ENCODE measurements around the gene GEMIN8. TPM values are rescaled to one million over a fixed set of nuclear protein-coding genes. Genes with fewer than 3 reads are reported as not detected.

Gene GEMIN8
- total RNA-seq, 4 donors from 2014 or later = 8.6 to 22.1 (median 12.6) TPM

GRCh38 chrX:14003876-14004425 is 25.7 kb downstream of the GEMIN8 start:
- no peak overlapping the region for H3K4me3 ChIP-seq
- no peak for DNase-seq
- intact Hi-C loops (cut with DNase I; ENCODE audit: low total_unique reads) (no loop called here), in situ Hi-C loops (cut with MboI; ENCODE audit: low pct_ligation_motif_present in 1 of 4, low pct_unique_long_range_greater_than_20kb in 1 of 4, low sequenced_read_pairs in 3 of 4) (no loop called here)
- no peaks in the 10 kb centered on the region for H3K27me3 ChIP-seq
- 91% methylated on average over 2 of the region's 2 CpGs; no CpG with 5 or more reads in 1 of the 2 donors for WGBS, 2 donors (ENCODE audit: low coverage in 1 of 2)
- no peaks in the 10 kb centered on the region for H3K36me3 ChIP-seq
- H3K27ac ChIP-seq = no peak overlapping the region
- no peaks in the 10 kb centered on the region for H3K4me1 ChIP-seq
- no peaks in the 10 kb centered on the region for H3K9me3 ChIP-seq
- TF ChIP-seq EP300 (IDR thresholded peaks at IDR 0.05; ENCODE audit: low read depth) = no peak
- no peak for TF ChIP-seq POLR2AphosphoS5 (IDR thresholded peaks at IDR 0.05)
- TF ChIP-seq POLR2A (IDR thresholded peaks at IDR 0.05) = no peak
- TF ChIP-seq, protein P1, sequence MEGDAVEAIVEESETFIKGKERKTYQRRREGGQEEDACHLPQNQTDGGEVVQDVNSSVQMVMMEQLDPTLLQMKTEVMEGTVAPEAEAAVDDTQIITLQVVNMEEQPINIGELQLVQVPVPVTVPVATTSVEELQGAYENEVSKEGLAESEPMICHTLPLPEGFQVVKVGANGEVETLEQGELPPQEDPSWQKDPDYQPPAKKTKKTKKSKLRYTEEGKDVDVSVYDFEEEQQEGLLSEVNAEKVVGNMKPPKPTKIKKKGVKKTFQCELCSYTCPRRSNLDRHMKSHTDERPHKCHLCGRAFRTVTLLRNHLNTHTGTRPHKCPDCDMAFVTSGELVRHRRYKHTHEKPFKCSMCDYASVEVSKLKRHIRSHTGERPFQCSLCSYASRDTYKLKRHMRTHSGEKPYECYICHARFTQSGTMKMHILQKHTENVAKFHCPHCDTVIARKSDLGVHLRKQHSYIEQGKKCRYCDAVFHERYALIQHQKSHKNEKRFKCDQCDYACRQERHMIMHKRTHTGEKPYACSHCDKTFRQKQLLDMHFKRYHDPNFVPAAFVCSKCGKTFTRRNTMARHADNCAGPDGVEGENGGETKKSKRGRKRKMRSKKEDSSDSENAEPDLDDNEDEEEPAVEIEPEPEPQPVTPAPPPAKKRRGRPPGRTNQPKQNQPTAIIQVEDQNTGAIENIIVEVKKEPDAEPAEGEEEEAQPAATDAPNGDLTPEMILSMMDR (IDR thresholded peaks at IDR 0.05) = no peak

GRCh38 chrX:14003028-14003427 is 26.7 kb downstream of the GEMIN8 start:
- no peak for DNase-seq
- H3K27me3 ChIP-seq = no peaks in the 10 kb centered on the region
- TF ChIP-seq EP300 (IDR thresholded peaks at IDR 0.05; ENCODE audit: low read depth) (no peak), POLR2AphosphoS5 (IDR thresholded peaks at IDR 0.05) (no peak), POLR2A (IDR thresholded peaks at IDR 0.05) (no peak)
- TF ChIP-seq, protein P1 (IDR thresholded peaks at IDR 0.05) = no peak
- no peak overlapping the region for H3K4me3 ChIP-seq
- in situ Hi-C loops (cut with MboI; ENCODE audit: low pct_ligation_motif_present in 1 of 4, low pct_unique_long_range_greater_than_20kb in 1 of 4, low sequenced_read_pairs in 3 of 4) (no loop called here), intact Hi-C loops (cut with DNase I; ENCODE audit: low total_unique reads) (no loop called here)
- 82% methylated on average over 4 of the region's 4 CpGs; no CpG with 5 or more reads in 1 of the 2 donors for WGBS, 2 donors (ENCODE audit: low coverage in 1 of 2)
- no peak overlapping the region for H3K27ac ChIP-seq
- H3K9me3 ChIP-seq = no peaks in the 10 kb centered on the region
- H3K4me1 ChIP-seq = no peaks in the 10 kb centered on the region
- no peaks in the 10 kb centered on the region for H3K36me3 ChIP-seq

DNA sequence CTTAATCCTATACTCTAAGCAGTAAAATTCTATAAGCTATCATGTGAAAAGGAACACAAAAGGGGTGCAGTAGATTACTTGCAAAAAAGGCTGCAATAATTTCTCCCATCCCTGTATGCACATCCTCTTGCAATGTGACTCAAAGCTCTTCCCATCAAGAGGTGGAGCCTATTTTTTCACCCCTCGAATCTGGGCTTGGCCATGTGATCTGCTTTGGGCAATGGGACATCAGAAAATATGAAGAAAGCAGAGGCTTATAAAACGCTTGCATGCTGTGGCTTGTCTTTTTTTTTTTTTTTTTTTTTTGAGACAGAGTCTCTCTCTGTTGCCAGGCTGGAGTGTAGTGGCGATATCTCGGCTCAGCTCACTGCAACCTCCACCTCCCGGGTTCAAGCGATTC is 33.0 kb downstream of the GEMIN8 start:
- in situ Hi-C loops (cut with MboI; ENCODE audit: low pct_ligation_motif_present in 1 of 4, low pct_unique_long_range_greater_than_20kb in 1 of 4, low sequenced_read_pairs in 3 of 4) (no loop called here), intact Hi-C loops (cut with DNase I; ENCODE audit: low total_unique reads) (no loop called here)
- no peaks in the 10 kb centered on the region for H3K27me3 ChIP-seq
- H3K9me3 ChIP-seq = no peaks in the 10 kb centered on the region
- no peaks in the 10 kb centered on the region for H3K36me3 ChIP-seq
- WGBS, 2 donors (ENCODE audit: low coverage in 1 of 2) = 80 to 84% methylated on average over 1 to 6 of the region's 6 CpGs
- no peak overlapping the region for H3K4me3 ChIP-seq
- no peaks in the 10 kb centered on the region for H3K4me1 ChIP-seq
- TF ChIP-seq, protein P1 (IDR thresholded peaks at IDR 0.05) = no peak
- TF ChIP-seq POLR2AphosphoS5 (IDR thresholded peaks at IDR 0.05) (no peak), POLR2A (IDR thresholded peaks at IDR 0.05) (no peak), EP300 (IDR thresholded peaks at IDR 0.05; ENCODE audit: low read depth) (no peak)
- H3K27ac ChIP-seq = no peak overlapping the region
- no peak for DNase-seq

DNA sequence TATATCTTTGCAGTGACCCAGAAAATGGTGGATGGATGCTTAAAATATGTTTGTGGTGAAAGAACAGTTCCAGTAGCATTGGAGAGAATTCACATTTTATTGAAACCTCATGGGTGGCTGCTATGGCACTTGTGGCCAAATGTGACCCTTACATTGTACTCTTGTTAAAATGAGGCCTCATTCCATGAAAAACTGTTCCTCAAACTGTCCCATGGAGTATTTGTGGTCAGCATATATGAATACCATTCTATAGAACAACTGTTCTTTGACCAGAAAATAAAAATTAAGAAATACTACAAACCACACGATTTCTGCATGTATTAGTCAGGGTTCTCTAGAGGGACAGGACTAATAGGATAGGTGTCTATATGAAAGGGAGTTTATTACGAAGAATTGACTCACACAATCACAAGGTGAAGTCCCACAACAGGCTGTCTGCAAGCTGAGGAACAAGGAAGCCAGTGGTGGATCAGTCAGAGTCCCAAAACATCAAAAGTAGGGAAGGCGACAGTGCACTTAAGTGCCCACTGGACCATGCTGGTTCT is 35.1 kb downstream of the GEMIN8 start:
- in situ Hi-C loops (cut with MboI; ENCODE audit: low pct_ligation_motif_present in 1 of 4, low pct_unique_long_range_greater_than_20kb in 1 of 4, low sequenced_read_pairs in 3 of 4) (no loop called here), intact Hi-C loops (cut with DNase I; ENCODE audit: low total_unique reads) (no loop called here)
- TF ChIP-seq, protein P1 (IDR thresholded peaks at IDR 0.05) = no peak
- TF ChIP-seq POLR2A (IDR thresholded peaks at IDR 0.05) (no peak), EP300 (IDR thresholded peaks at IDR 0.05; ENCODE audit: low read depth) (no peak), POLR2AphosphoS5 (IDR thresholded peaks at IDR 0.05) (no peak)
- Histone ChIP-seq H3K27me3 (no peaks in the 10 kb centered on the region), H3K36me3 (no peaks in the 10 kb centered on the region), H3K4me3 (no peak overlapping the region), H3K27ac (no peak overlapping the region), H3K9me3 (no peaks in the 10 kb centered on the region), H3K4me1 (no peaks in the 10 kb centered on the region)
- DNase-seq = no peak
- WGBS, 2 donors (ENCODE audit: low coverage in 1 of 2) = 69% methylated on average over 3 of the region's 3 CpGs; no CpG with 5 or more reads in 1 of the 2 donors

Data from transverse colon (tissue), 4 donors.